Epithelial cell of esophagus (primary cell): Measurements from ENCODE around the gene CDKAL1.
A peak's percentile ranks its signal among the peaks of the same experiment; 100 is the strongest.

Experiments
- DNase-seq: peaks from one replicate; pipeline ENCODE4 v3.0.0; 2010; ENCODE audit warnings: low read depth
- H3K4me3 ChIP-seq: 2 replicates; pipeline ENCODE4 v1.5.1; 2011; ENCODE audit warnings: mild to moderate bottlenecking, low read length, control low read depth
- TF ChIP-seq, protein P1 (sequence below): IDR thresholded peaks from 2 replicates; pipeline ENCODE4 v1.5.1; 2011; ENCODE audit warnings: low read depth, mild to moderate bottlenecking, low read length, control low read depth, inconsistent platforms; ENCODE audit not compliant: insufficient read depth; ENCODE audit errors: missing control alignments

The CDKAL1 gene

DNA sequence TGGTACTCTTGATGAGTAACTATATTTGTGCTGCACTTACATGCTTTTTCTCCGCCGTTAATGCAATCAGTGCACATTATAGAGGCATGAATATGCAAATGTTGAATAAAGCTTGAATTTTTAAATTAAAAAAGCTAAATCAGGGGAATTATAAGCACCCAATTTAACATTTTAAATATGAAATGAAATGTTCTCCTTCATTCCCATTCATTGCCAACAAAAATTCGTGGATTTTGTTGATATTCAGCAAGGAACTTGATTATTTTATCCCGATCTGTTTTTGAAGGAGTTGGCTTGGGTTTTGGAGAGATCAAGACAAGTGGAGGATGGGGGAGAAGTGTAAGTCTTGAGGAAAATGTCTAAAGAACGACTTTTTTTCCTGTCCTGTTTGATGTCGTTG lies 740.6 kb downstream of the CDKAL1 start:
- H3K4me3 ChIP-seq = no peak overlapping the region
- TF ChIP-seq, protein P1, sequence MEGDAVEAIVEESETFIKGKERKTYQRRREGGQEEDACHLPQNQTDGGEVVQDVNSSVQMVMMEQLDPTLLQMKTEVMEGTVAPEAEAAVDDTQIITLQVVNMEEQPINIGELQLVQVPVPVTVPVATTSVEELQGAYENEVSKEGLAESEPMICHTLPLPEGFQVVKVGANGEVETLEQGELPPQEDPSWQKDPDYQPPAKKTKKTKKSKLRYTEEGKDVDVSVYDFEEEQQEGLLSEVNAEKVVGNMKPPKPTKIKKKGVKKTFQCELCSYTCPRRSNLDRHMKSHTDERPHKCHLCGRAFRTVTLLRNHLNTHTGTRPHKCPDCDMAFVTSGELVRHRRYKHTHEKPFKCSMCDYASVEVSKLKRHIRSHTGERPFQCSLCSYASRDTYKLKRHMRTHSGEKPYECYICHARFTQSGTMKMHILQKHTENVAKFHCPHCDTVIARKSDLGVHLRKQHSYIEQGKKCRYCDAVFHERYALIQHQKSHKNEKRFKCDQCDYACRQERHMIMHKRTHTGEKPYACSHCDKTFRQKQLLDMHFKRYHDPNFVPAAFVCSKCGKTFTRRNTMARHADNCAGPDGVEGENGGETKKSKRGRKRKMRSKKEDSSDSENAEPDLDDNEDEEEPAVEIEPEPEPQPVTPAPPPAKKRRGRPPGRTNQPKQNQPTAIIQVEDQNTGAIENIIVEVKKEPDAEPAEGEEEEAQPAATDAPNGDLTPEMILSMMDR = no peak
- no peak for DNase-seq

DNA sequence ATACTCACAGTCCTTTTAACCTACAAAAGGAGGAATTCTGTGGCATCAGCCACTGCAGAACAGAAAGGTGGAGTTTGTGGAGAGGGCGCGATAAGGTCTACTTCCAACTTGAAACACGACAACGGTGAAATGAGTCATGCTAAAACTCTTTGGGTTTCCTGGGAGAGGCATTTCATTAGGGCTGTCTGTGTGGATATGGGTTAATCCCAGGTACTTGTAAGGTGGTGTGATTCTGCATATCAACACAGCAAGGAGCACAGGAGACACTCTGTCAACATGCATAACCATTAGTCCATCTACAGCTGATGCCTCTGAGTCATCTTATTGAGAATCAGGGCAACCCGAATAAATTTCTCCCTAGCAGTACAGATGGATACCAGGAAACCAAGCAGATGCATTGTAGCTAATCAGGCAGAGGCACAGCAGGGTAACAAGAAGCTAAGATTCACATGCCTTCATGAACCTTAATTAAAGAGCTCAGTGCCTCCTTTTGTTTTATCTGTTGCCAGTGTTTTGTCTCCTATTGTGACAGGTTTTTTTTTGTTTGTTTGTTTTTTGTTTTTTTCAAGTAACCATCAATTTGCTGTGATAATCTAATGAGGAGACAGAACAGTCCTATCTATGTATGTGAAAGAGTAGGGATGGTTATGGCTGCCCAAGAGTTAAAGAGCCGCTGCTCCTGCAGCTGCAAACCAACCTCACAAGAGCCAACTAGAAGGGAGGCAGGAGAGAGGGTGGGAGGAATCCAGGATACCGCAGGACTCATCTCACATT lies 743.5 kb downstream of the CDKAL1 start:
- no peak overlapping the region for H3K4me3 ChIP-seq
- TF ChIP-seq, protein P1 = no peak
- peak; percentile 95 for DNase-seq

DNA sequence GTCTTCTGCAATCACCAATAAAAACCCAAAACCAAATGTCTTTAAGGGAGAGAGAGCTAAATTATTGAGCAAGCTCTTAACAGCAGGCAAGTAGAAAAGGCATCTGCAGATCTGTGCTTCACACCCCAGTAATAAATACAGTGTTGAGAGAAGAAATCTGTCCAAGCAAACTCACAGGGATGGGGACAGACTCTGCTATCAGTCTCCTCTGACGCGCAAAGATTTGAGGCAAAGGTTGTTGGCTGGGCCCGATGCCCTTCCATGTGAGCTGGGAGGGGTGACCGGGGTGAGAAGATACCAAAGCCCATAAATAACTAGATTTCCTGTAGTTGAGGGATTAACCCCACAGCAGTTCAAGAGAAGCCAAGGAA lies 744.1 kb downstream of the CDKAL1 start:
- TF ChIP-seq, protein P1 = no peak
- DNase-seq = no peak
- no peak overlapping the region for H3K4me3 ChIP-seq

DNA sequence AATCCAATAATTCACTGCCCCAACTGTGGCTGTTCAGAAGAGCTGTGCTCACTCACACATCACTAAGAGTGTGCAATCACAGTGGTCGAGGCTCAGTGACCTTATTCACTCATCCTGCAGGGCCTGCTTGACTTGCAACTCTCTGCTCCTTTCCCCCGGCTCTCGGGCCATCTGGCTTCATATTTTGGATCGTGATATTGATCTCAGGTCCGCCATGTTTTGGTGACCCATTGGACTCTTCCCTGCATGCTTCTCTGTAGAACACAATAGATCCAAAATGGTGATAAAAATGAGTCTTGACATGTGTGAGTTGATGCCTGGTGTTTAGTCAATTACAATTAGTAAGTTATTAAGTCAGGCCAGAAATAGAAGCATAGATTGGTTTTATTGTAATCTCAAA lies 745.4 kb downstream of the CDKAL1 start:
- DNase-seq = no peak
- H3K4me3 ChIP-seq = no peak overlapping the region
- TF ChIP-seq, protein P1 = no peak

DNA sequence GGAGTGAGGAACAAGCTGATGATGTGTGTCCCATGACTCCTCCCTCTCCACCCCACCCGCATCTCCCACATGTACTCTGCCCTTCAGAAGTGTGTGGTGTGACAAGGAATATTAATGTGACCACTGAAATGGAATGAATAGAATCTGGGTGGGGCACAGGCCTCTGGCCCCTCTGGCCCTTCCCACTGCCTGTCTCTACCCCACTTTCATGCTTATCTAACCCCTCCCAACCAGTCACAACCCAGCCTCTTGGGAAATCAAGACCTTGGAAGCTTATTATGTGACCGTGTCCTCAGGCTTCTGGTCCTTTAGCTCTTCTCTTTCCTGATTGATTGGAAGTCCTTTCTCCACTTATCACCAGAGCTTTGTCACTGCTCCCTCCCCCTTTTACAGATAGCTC lies 747.1 kb downstream of the CDKAL1 start:
- TF ChIP-seq, protein P1 = no peak
- no peak for DNase-seq
- H3K4me3 ChIP-seq = no peak overlapping the region
